Uterus (tissue), 2 donors: ENCODE measurements around the gene PTCSC3.

Source experiments
- CTCF ChIP-seq, 4 experiments: fragments of 200-600 bp in 2 of 4; fragments of 450-650 bp in 2 of 4; sonication (generic) in 2 of 4; IDR thresholded peaks; one replicate each; pipeline ENCODE4 v1.5.1; 2016 to 2019; ENCODE audit warnings: antibody characterized with exemption in 4 of 4, mild to moderate bottlenecking in 2 of 4, moderate library complexity in 1 of 4
- POLR2A ChIP-seq, 2 donors: fragments of 450-650 bp; IDR thresholded peaks; one replicate each; pipeline ENCODE4 v1.6.1; 2016; ENCODE audit warnings: antibody characterized with exemption in 2 of 2, mild to moderate bottlenecking in 1 of 2, moderate library complexity in 1 of 2

GRCh38 chr14:36204461-36205073 is 28.0 kb upstream of the PTCSC3 start:
- TF ChIP-seq CTCF (IDR thresholded peaks at IDR 0.05) (no peak), POLR2A (IDR thresholded peaks at IDR 0.05) (no peak)
